Measurements from ENCODE around the gene IL23R.

IL23R gene

DNA sequence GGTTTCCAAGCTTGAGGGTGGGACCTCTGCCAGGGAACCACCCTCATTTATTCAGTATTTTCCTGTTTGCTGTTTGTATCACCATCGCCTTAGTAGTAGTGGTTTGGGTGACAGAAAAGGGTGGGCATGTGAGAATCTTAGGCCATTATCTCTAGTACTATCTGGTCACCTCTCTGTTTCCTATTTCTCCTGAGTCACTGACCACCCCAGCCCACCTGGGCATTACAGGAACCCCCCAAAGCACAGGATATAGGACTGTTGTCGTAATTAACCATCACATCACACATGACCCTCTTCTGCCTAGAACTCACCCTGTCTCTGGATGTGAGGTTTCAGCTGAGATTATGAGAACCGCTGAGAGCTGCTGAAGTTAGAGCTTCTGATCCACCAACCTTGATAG is 60.4 kb downstream of the IL23R start:
- FAIRE-seq (no peak), DNase-seq (ENCODE audit: extremely low spot score, insufficient read length, low read depth) (no peak)

GRCh38 chr1:67227196-67227595 is 60.9 kb downstream of the IL23R start:
- DNase-seq (ENCODE audit: extremely low spot score, insufficient read length, low read depth) = no peak

DNA sequence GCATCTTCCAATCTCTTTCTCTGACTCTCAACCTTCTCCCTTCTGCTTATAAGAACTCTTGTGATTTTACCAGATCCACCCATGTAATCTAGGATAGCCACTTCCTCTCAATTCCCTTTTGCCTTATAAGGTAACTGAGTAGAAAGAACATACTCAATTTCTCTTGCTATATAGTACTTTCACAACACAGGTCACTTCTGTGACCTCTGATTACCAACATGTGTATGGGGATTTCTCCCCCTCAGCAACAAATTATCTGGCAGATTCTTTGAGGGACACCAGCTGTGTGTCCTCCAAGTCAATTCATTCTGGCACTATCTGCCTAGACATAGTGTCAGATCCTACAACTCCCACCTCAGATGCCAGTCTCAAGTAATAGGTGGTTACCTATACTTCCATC is 62.5 kb downstream of the IL23R start:
- FAIRE-seq (no peak), DNase-seq (ENCODE audit: extremely low spot score, insufficient read length, low read depth) (no peak)

More at GRCh38 chr1:67227196-67227595, 60.9 kb downstream of the IL23R start:
- no peak for FAIRE-seq

GRCh38 chr1:67230539-67230938 is 64.3 kb downstream of the IL23R start:
- DNase-seq (ENCODE audit: extremely low spot score, insufficient read length, low read depth) = no peak
- FAIRE-seq = no peak

DNA sequence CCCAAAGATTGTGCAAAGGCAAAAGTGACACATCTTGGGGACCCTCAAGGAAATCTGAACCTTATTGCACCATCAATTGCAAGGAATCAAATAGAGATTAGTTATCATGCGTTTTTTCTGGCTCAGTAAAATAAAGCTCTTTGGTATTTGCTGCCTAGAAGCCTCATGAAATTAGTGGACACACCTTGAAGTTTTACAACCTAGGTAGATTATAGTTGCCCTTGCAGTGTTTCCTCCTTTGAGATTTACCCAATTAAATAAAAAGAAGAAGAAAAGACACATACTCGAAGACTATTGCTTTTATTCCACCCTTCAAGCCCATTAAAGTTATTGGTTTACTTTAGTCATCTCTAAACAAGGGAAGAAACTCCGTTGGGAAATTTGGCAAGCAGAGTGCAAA is 70.0 kb downstream of the IL23R start:
- DNase-seq (ENCODE audit: extremely low spot score, insufficient read length, low read depth) = no peak
- no peak for FAIRE-seq

- FAIRE-seq (peak; percentile 33), DNase-seq (ENCODE audit: extremely low spot score, insufficient read length, low read depth) (no peak)
Observed at GRCh38 chr1:67239738-67240137, 73.5 kb downstream of the IL23R start.

DNA sequence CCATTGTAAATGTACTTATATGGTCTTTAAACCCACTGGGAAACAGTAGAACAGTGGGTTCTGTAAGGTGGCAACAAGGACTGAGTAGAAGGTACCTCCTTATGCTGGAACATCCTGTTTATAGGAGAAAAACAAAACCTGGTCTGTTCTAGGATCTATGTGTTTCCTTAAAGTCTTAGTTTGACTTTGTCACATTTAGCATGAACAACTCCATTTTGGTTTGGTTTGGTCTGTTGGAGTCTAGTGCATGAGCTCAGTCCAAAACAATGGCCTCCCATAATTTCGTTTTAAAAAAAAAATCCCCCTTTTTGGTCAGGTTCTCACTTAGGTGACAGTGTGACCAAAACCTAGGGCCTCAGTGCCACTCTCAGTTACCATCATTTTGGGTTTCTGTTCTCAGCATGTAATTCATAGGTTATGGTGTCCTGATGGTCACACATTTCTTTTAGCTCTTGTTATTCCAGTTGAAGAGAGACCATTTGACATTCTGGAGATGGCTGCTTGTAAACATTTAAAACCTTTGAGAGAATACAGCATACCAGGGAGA is 75.0 kb downstream of the IL23R start:
- DNase-seq (ENCODE audit: extremely low spot score, insufficient read length, low read depth) = no peak
- FAIRE-seq = peak; percentile 39

DNA sequence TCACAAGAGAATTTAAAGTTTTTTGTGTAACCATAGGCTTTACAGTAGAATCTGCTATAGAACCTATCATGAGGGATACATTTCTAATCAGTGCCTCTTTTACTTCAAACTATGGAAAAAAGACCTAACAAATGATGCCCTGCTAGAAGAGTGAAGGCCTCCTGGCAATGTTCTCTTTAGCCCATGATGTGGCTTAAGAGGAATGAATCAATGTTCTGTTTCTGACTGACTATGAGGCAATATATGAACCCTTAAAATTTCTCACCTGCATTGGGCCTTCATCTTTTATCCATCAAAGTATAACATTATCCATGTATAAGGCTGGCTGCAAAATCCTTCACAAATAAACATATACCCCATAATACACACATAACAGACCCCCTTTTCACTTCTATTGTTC is 75.8 kb downstream of the IL23R start:
- FAIRE-seq (no peak), DNase-seq (ENCODE audit: extremely low spot score, insufficient read length, low read depth) (no peak)

DNA sequence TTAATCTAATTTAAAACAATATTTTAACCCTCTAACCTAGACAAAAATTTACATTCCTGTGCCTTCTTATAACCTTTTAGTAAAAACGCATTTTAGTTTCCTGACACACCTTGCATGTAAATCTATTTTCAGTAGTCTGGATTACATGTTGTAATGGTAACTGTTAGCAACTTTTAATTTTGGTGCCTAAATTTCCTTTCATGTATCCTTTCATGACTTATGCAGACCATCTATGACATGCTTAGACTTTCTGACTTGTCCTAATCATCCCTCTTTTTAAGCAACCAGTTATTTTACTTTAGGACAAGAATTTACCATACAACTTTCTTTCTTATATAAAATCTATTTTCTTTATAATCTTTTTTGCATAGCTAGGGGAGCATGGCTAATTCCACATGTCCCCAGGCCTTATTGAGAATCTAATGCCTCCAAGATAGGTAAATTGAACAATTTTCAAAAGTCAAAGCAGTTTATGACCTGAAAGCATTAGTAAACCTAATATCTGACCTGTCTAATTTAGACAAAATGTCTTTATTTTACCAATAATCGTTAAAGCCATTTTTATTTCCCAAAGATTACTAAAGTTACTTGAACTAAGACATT is 83.9 kb downstream of the IL23R start:
- FAIRE-seq (no peak), DNase-seq (ENCODE audit: extremely low spot score, insufficient read length, low read depth) (no peak)

- DNase-seq (ENCODE audit: extremely low spot score, insufficient read length, low read depth) (no peak), FAIRE-seq (no peak)
Observed at GRCh38 chr1:67256291-67257172, 90.3 kb downstream of the IL23R start.

- FAIRE-seq (no peak), DNase-seq (ENCODE audit: extremely low spot score, insufficient read length, low read depth) (no peak)
Observed at GRCh38 chr1:67257173-67257535, 90.9 kb downstream of the IL23R start.

- FAIRE-seq (no peak), DNase-seq (ENCODE audit: extremely low spot score, insufficient read length, low read depth) (no peak)
Observed at GRCh38 chr1:67261680-67262079, 95.4 kb downstream of the IL23R start.

- DNase-seq (ENCODE audit: extremely low spot score, insufficient read length, low read depth) (no peak), FAIRE-seq (no peak)
Observed at GRCh38 chr1:67262735-67263134, 96.5 kb downstream of the IL23R start.

DNA sequence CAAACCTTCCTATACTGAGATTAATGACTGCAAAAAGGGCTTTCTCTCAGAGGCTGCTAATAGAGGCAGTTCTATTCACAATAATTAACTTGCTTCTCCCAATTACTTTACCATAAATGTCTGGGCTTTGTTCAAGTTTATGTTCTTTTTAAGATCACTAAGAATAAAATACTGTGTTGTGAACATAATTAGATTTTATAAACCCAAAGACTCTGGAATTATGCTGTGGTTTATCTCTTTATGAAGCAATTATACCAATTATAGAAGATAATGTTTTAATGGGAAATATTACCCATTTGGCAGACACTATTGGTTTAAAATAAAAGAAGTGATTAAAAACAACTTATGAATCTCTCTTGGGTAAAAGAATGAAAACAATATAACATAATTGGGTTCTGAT is 97.9 kb downstream of the IL23R start:
- no peak for FAIRE-seq

DNA sequence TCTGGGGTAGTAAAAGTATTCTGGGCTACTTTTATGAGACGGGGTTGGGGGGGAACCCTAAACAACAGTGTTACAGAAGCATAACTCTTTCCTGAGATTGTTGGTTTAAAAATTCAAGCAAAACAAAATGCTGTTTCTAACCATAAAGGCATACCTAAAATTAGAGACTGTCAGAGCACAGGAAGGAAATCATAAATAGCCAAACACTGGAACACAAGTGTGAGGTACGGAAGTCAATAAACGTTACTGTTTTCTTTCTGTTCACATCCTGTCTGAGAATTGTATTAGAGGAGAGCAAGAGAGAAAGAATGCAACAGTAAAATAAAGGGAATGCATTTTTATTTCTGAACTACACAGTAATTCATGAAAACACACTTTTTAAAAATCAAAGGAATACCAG is 98.6 kb downstream of the IL23R start:
- peak; percentile 69 for FAIRE-seq
- no peak for DNase-seq (ENCODE audit: extremely low spot score, insufficient read length, low read depth)

More for the DNA sequence above, 97.9 kb downstream of the IL23R start:
- no peak for DNase-seq (ENCODE audit: extremely low spot score, insufficient read length, low read depth)

DNA sequence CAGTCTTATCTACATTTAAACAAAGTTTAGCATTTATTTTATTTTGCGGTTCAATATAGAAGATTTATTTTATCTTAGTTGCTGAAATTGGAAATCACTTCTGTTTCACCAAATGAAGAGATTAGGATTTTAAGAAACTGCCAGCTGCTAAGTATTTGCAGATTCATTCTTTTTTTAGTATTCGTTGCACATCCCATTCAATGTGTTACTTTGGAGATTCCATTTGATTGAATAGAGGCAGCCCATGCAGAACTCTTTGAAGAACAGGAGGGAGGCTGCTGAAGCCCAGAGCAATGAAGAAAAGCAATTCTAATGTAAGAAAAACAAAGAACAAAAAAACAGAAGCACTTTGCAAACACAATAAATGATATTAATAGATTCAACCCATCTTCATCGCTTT is 102.8 kb downstream of the IL23R start:
- FAIRE-seq = no peak
- no peak for DNase-seq (ENCODE audit: extremely low spot score, insufficient read length, low read depth)

DNA sequence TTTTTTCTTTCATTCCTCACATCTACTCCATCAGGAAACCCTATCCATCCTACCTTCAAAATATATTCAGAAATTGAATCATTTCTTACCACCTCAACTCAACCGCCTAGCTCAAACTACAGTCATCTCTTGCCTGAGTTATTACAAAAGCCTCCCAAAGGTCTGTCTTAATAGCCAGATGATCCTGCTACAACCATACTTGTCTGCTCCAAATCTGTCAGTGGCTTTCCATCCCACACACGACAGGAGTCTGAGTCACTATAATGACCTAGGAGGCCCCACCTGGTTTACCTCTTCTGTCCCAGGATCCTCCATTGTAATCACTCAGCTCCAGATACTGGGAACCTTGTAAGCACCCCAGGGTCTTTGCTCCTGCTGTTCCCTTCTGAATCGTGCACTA is 104.3 kb downstream of the IL23R start:
- FAIRE-seq = no peak
- no peak for DNase-seq (ENCODE audit: extremely low spot score, insufficient read length, low read depth)

DNA sequence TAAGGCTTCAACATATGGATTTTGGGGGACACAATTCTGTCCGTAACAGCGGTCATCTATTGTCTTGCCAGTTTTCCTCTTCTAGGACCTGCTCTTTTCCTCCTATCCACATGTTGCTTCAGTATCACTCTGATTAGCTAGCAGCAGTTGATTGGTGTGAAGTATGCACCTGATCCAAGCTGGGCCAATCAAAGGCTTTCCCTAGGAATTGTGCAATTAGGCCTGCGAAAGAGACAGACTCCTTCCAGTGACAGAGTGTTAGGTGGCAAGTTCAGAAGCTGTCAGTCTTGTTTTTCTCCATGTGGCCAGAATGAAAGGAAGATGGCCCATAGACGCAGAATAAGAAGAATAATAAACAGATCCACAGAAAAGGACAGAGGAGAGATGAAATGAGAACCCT is 107.3 kb downstream of the IL23R start:
- no peak for FAIRE-seq
- DNase-seq (ENCODE audit: extremely low spot score, insufficient read length, low read depth) = no peak

- DNase-seq (ENCODE audit: extremely low spot score, insufficient read length, low read depth) (no peak), FAIRE-seq (peak; percentile 56)
Observed at GRCh38 chr1:67274623-67275325, 108.5 kb downstream of the IL23R start.

- DNase-seq (ENCODE audit: extremely low spot score, insufficient read length, low read depth) (no peak), FAIRE-seq (no peak)
Observed at GRCh38 chr1:67280696-67281095, 114.4 kb downstream of the IL23R start.

DNA sequence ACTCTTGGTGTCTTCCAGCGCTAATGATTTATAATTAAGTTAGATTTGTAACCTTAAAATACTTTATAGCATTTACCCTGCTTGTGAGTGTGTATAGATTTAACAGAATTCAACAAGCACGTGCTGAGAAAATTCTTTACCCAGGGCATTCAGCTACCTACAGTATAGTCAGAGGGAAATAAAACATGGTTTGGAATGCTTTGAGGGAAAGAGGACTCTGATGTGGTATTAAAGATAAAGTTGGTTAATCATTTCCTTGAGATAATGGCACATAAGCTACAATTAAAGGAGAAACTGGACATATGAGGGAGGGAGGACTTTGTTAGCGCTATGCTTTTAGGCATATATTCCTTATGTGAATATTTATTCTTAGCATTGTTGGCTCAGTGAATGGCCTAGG is 115.0 kb downstream of the IL23R start:
- DNase-seq (ENCODE audit: extremely low spot score, insufficient read length, low read depth) (no peak), FAIRE-seq (no peak)
